Coronary artery (tissue), 2 donors: Measurements from ENCODE around the gene HERPUD2.
A peak's percentile ranks its signal among the peaks of the same experiment; 100 is the strongest.
"Not testable (repeated sequence)": the region's sequence is repeated elsewhere in the genome, so short reads cannot be mapped to it uniquely, and the experiment has no call there.

Source experiments
- DNase-seq: peaks from one replicate; pipeline ENCODE4 v3.0.0-alpha.2; 2017; ENCODE audit warnings: low spot score
- H3K27ac ChIP-seq, 2 donors: fragments of 200-600 bp; sonication (generic); one replicate each; pipeline ENCODE4 v1.5.1; 2016 to 2019
- H3K4me3 ChIP-seq: fragments of 200-600 bp; sonication (generic); 2 replicates; pipeline ENCODE4 v1.5.1; 2016; ENCODE audit warnings: mild to moderate bottlenecking, moderate library complexity
- CTCF ChIP-seq: fragments of 200-600 bp; sonication (generic); IDR thresholded peaks from one replicate; pipeline ENCODE4 v1.5.1; 2019; ENCODE audit warnings: antibody characterized with exemption

HERPUD2 gene

GRCh38 chr7:35658606-35659201, 36.2 kb downstream of the HERPUD2 start:
- no peak for DNase-seq
- no peak for TF ChIP-seq CTCF
- Histone ChIP-seq H3K4me3 (no peak overlapping the region), H3K27ac (no peak overlapping the region)

- no peak for TF ChIP-seq CTCF
- no peak overlapping the region for H3K27ac ChIP-seq
- H3K4me3 ChIP-seq, result no peak overlapping the region
- no peak for DNase-seq
Measured at GRCh38 chr7:35657125-35657524, 37.8 kb downstream of the HERPUD2 start.

GRCh38 chr7:35654558-35654957, 40.4 kb downstream of the HERPUD2 start:
- not testable (repeated sequence) for DNase-seq, H3K27ac ChIP-seq, H3K4me3 ChIP-seq

GRCh38 chr7:35652124-35652523, 42.8 kb downstream of the HERPUD2 start:
- no peak for TF ChIP-seq CTCF
- no peak for DNase-seq
- H3K27ac ChIP-seq, result no peak overlapping the region
- no peak overlapping the region for H3K4me3 ChIP-seq

- Histone ChIP-seq H3K27ac (no peak overlapping the region), H3K4me3 (no peak overlapping the region)
- DNase-seq, result no peak
- no peak for TF ChIP-seq CTCF
Measured at GRCh38 chr7:35650751-35651150, 44.2 kb downstream of the HERPUD2 start.

- Histone ChIP-seq H3K4me3 (no peak overlapping the region), H3K27ac (no peak overlapping the region)
- no peak for TF ChIP-seq CTCF
- no peak for DNase-seq
Measured at GRCh38 chr7:35649711-35650110, 45.2 kb downstream of the HERPUD2 start.

GRCh38 chr7:35648367-35648766, 46.6 kb downstream of the HERPUD2 start:
- TF ChIP-seq CTCF, result no peak
- no peak for DNase-seq
- Histone ChIP-seq H3K4me3 (no peak overlapping the region), H3K27ac (no peak overlapping the region)

GRCh38 chr7:35647171-35647574, 47.8 kb downstream of the HERPUD2 start:
- DNase-seq, result no peak
- no peak for TF ChIP-seq CTCF
- Histone ChIP-seq H3K27ac (peak overlapping the region in 1 of 2 donors; percentile 9), H3K4me3 (no peak overlapping the region)
